ENCODE results near the gene RCAN2. TPM values are rescaled to one million over a fixed set of nuclear protein-coding genes. Genes with fewer than 3 reads are reported as not detected.

RCAN2 gene
- total RNA-seq, 1 donor from 2014 or later = 4.6 TPM

- TF ChIP-seq CTCF (conservative IDR thresholded peaks at IDR 0.05) = peak; percentile 77
- peak; percentile 70 for DNase-seq (ENCODE audit: extremely low spot score, unreplicated experiment)
- no peaks in the 10 kb centered on the region for H3K9me3 Mint-ChIP-seq
- H3K27ac Mint-ChIP-seq = no peak overlapping the region
- H3K4me3 Mint-ChIP-seq = peak overlapping the region; percentile 86
- H3K27me3 Mint-ChIP-seq = peaks cover 82% of the 10 kb centered on the region
- H3K36me3 Mint-ChIP-seq = no peaks in the 10 kb centered on the region
- no peaks in the 10 kb centered on the region for H3K4me1 Mint-ChIP-seq (ENCODE audit: unreplicated experiment)
These were observed 636 bp downstream of the RCAN2 start for GRCh38 chr6:46490425-46491200.

GRCh38 chr6:46486181-46486580 lies 5.1 kb downstream of the RCAN2 start:
- Mint-ChIP-seq H3K9me3 (no peaks in the 10 kb centered on the region), H3K4me1 (ENCODE audit: unreplicated experiment) (no peaks in the 10 kb centered on the region), H3K36me3 (no peaks in the 10 kb centered on the region), H3K27ac (no peak overlapping the region), H3K4me3 (no peak overlapping the region), H3K27me3 (peaks cover 48% of the 10 kb centered on the region)
- TF ChIP-seq CTCF (conservative IDR thresholded peaks at IDR 0.05) = no peak
- DNase-seq (ENCODE audit: extremely low spot score, unreplicated experiment) = no peak

GRCh38 chr6:46484081-46484820 lies 7.0 kb downstream of the RCAN2 start:
- Mint-ChIP-seq H3K36me3 (no peaks in the 10 kb centered on the region), H3K27me3 (peaks cover 33% of the 10 kb centered on the region), H3K4me1 (ENCODE audit: unreplicated experiment) (no peaks in the 10 kb centered on the region), H3K27ac (no peak overlapping the region), H3K9me3 (no peaks in the 10 kb centered on the region), H3K4me3 (no peak overlapping the region)
- no peak for TF ChIP-seq CTCF (conservative IDR thresholded peaks at IDR 0.05)
- no peak for DNase-seq (ENCODE audit: extremely low spot score, unreplicated experiment)

GRCh38 chr6:46476301-46476700 lies 14.9 kb downstream of the RCAN2 start:
- no peak for DNase-seq (ENCODE audit: extremely low spot score, unreplicated experiment)
- Mint-ChIP-seq H3K4me3 (no peak overlapping the region), H3K27ac (no peak overlapping the region), H3K27me3 (no peaks in the 10 kb centered on the region), H3K36me3 (no peaks in the 10 kb centered on the region), H3K4me1 (ENCODE audit: unreplicated experiment) (no peaks in the 10 kb centered on the region), H3K9me3 (no peaks in the 10 kb centered on the region)
- TF ChIP-seq CTCF (conservative IDR thresholded peaks at IDR 0.05) = no peak

GRCh38 chr6:46473881-46474280 lies 17.4 kb downstream of the RCAN2 start:
- Mint-ChIP-seq H3K9me3 (no peaks in the 10 kb centered on the region), H3K27me3 (no peaks in the 10 kb centered on the region), H3K36me3 (no peaks in the 10 kb centered on the region), H3K4me1 (ENCODE audit: unreplicated experiment) (peaks cover 2% of the 10 kb centered on the region), H3K4me3 (no peak overlapping the region), H3K27ac (no peak overlapping the region)
- no peak for DNase-seq (ENCODE audit: extremely low spot score, unreplicated experiment)
- no peak for TF ChIP-seq CTCF (conservative IDR thresholded peaks at IDR 0.05)

Data from type B pancreatic cell (in vitro differentiated cells).